AG04450 (cell line): Measurements from ENCODE around the gene THAP7. TPM values are rescaled to one million over a fixed set of nuclear protein-coding genes. Genes with fewer than 3 reads are reported as not detected.
A peak's percentile ranks its signal among the peaks of the same experiment; 100 is the strongest.

Experiments used
- CTCF ChIA-PET: fragments of 300-600, 350-600 bp; formaldehyde crosslinking; extraction: SDS; loops from one replicate; lab custom pipeline; 2022; ENCODE audit warnings: antibody characterized with exemption, inconsistent platforms; lab: Charles Lee
- POLR2A ChIA-PET: fragments of 350-600 bp; formaldehyde crosslinking; extraction: SDS; loops from one replicate; lab custom pipeline; 2021; ENCODE audit warnings: antibody characterized with exemption, inconsistent platforms; lab: Yijun Ruan, JAX
- DNase-seq: peaks from one replicate; pipeline ENCODE4 v3.0.0-alpha.2; 2011; ENCODE audit warnings: low read depth, low spot score
- H3K27ac ChIP-seq: one replicate; pipeline ENCODE4 v1.5.1; 2012; ENCODE audit warnings: low read depth, low read length, control low read depth
- H3K27me3 ChIP-seq: one replicate; pipeline ENCODE4 v1.6.0; 2012; ENCODE audit warnings: low read length; ENCODE audit not compliant: control insufficient read depth, insufficient read depth
- H3K4me3 ChIP-seq: 2 replicates; pipeline ENCODE4 v1.5.1; 2011; ENCODE audit warnings: mild to moderate bottlenecking, low read depth, low read length, control low read depth
- H3K9me3 ChIP-seq: 2 replicates; pipeline ENCODE4 v1.5.1; 2012; ENCODE audit warnings: low read length; ENCODE audit not compliant: control insufficient read depth, insufficient read depth
- CTCF ChIP-seq: IDR thresholded peaks from 2 replicates; pipeline ENCODE4 v1.5.1; 2011; ENCODE audit warnings: low read depth, low read length, control low read depth, inconsistent platforms
- polyA plus RNA-seq: library from polyadenylated mRNA; depleted of rRNA; stranded (reverse); fragments of >200 nt; gene quantifications from 2 replicates; pipeline ENCODE4 v1.2.3, GENCODE V29; 2011

Gene THAP7
- polyA plus RNA-seq, 1 experiment = 12.5 TPM

DNA sequence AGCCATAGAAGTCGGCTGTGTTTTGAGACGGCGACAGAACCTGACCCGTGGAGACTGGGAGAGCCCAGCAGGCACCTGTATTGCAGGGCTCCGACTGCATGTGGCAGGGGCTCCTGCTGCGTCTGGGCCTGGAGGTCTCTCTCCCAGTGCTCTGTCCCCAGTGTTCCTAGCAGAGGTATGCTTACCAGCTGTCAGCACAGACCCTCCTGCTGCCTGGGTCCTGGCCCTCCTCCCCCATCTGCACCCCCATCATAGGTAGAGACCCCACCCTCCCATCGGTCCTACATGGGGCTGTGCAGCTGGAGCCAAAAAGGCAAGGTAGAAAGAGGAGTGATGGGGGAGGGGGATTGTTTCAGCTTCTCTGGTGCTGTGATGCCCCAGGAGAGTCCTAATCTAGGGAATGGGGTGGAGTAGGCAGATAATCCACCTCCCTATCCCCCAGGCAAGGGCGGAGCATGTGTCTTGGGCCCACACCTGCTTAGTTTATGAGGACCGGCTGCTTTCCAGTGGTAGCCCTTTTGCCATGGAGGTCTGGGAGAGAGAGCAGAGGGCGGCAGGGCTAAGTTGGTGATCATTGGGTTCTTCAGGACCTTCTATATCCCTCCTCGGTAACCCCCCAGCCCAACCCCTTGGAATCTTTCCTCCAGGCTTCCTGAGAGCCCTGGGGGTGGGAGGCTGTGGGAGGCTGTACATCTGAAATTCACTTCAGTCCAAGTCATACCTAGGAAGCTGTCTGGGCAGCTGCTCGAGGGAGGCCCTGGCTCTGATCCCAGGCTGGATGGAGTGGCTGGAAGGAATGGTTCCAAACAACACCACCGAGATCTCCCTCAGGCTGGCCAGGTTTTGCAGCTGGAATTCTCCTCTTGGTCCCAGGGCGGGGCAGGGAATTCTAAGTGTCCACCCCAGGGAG, 25.1 kb upstream of the THAP7 start:
- H3K9me3 ChIP-seq = peaks cover 2% of the 10 kb centered on the region; the same call in 1 of the 2 replicates
- POLR2A ChIA-PET = no interaction called here
- H3K27me3 ChIP-seq = peaks cover 18% of the 10 kb centered on the region
- CTCF ChIA-PET = no interaction called here
- no peak overlapping the region for H3K27ac ChIP-seq
- H3K4me3 ChIP-seq = no peak overlapping the region
- TF ChIP-seq CTCF = no peak
- peak; percentile 29 for DNase-seq

- Histone ChIP-seq H3K27me3 (peaks cover 14% of the 10 kb centered on the region), H3K27ac (no peak overlapping the region), H3K9me3 (peaks cover 2% of the 10 kb centered on the region; the same call in 1 of the 2 replicates), H3K4me3 (no peak overlapping the region)
- DNase-seq = no peak
- CTCF ChIA-PET = no interaction called here
- POLR2A ChIA-PET = no interaction called here
- no peak for TF ChIP-seq CTCF
Measured at GRCh38 chr22:21025763-21026755, 24.1 kb upstream of the THAP7 start.

- ChIA-PET POLR2A (no interaction called here), CTCF (no interaction called here)
- DNase-seq = no peak
- Histone ChIP-seq H3K4me3 (no peak overlapping the region), H3K27ac (no peak overlapping the region), H3K9me3 (peaks cover 2% of the 10 kb centered on the region; the same call in 1 of the 2 replicates), H3K27me3 (peaks cover 14% of the 10 kb centered on the region)
- no peak for TF ChIP-seq CTCF
Measured at GRCh38 chr22:21025266-21025665, 23.3 kb upstream of the THAP7 start.

GRCh38 chr22:21022955-21023614, 21.2 kb upstream of the THAP7 start:
- peaks cover 3% of the 10 kb centered on the region for H3K27me3 ChIP-seq
- 0 out of 2 replicates have a peak, but pooled peaks have one; percentile 3 for TF ChIP-seq CTCF
- peaks cover 2% of the 10 kb centered on the region; the same call in 1 of the 2 replicates for H3K9me3 ChIP-seq
- H3K27ac ChIP-seq = no peak overlapping the region
- no peak for DNase-seq
- POLR2A ChIA-PET = no interaction called here
- CTCF ChIA-PET = no interaction called here
- no peak overlapping the region for H3K4me3 ChIP-seq
